KG1 (cell line): ENCODE results near the gene OPRL1.

Experiments
- DNase-seq: peaks from one replicate; lab custom pipeline; 2025; lab: John Stamatoyannopoulos, UW

OPRL1 gene

DNA sequence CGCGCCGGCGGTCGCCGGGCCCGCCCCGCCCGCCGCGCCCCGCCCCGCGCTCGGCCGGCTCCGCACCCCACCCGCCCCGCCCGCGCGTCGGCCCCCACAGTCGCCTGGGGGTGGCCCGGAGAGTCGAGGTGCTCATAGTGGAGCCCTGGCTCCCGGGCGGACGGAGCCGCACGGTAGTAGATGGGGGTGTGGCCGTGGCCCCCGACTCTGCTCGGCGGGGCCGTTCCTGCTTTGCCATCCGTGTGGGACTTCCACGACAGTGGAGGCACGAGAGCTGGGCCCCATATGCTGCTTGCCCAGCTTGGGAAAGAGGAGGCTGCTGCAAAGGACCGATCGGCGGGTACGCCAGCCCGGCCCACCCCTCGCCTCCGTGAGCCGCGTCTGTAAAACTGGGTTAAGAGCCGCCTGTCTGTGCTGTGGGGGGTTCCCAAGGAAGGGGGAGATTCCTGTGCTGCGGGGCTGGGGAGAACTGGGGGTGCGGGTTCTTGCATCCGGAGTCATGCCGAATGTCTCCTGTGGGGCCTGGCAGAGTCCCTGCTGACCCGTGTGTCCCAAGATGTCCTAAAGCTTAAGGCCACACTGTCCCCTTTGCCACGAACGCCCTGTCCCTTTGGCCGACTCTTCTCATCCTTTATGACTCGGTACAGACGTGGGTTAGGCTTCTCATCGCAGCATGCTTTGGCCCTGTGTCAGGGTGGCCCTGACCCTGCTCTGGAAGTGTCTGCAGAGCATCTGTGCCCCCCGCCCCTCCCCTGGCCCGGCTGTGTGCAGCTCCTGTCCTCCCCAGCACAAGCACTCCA lies at the start of gene OPRL1:
OPRL1 (plus strand) TSS at position 70 of the 800 bp plus-strand sequence. CDS start 12,639 bp downstream, outside the sequence.
- DNase-seq: no peak

- DNase-seq: no peak
Measured at GRCh38 chr20:64030371-64031134, 49.3 kb upstream of the OPRL1 start.

- DNase-seq: no peak
Measured at GRCh38 chr20:64031822-64032314, 48.0 kb upstream of the OPRL1 start.

- no peak for DNase-seq
Measured at GRCh38 chr20:64032706-64033624, 46.9 kb upstream of the OPRL1 start.

GRCh38 chr20:64033981-64034493 lies 45.8 kb upstream of the OPRL1 start:
- DNase-seq: no peak

- DNase-seq: no peak
Measured at GRCh38 chr20:64035066-64035932, 44.6 kb upstream of the OPRL1 start.

GRCh38 chr20:64035933-64036345 lies 43.9 kb upstream of the OPRL1 start, which contains the start of gene C20orf204:
TSS of gene C20orf204 (plus strand) at chr20:64036182. CDS start at chr20:64036324, 142 bp downstream.
- DNase-seq: no peak

- no peak for DNase-seq
Measured at GRCh38 chr20:64036346-64037198, 43.3 kb upstream of the OPRL1 start.

- no peak for DNase-seq
Measured at GRCh38 chr20:64037199-64037497, 42.7 kb upstream of the OPRL1 start.

GRCh38 chr20:64037498-64038213 lies 42.2 kb upstream of the OPRL1 start:
- no peak for DNase-seq

- DNase-seq: no peak
Measured at GRCh38 chr20:64038224-64038564, 41.7 kb upstream of the OPRL1 start.

DNA sequence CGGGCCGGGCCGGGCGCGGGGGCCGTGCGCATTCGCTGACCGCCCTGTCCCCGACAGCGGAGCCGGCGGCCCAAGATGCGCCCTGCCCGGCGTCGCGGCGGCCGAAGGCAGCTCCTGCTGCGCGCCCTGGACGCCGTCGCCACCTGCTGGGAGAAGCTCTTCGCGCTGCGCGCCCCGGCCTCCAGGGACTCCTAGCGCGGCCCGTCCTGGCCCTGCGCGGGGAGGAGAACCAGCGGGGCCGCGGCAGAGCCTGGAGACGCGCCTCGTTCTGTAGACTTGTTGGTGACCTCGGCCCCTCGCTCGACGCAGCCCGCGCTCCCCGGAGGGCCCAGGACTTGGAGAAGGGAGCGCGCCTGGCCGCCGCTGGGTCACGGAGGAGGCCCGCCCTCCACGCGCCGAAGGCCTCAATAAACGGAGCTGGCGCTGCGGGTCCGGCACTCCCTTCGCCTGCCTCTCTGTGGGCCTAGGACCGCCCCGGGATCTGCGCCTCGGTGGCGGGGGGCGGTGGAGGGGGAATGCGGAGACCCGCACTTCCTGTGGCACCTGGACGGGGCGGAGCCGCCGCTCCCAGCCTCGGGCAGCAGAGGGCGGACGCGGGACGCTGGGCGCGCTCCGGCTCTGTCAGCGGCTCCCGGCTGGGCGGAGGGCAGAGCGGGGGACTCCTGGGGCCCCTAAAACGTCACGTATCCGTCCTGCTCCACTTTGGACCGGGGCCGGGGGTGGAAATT lies 41.2 kb upstream of the OPRL1 start:
- peak; percentile 46 for DNase-seq

DNA sequence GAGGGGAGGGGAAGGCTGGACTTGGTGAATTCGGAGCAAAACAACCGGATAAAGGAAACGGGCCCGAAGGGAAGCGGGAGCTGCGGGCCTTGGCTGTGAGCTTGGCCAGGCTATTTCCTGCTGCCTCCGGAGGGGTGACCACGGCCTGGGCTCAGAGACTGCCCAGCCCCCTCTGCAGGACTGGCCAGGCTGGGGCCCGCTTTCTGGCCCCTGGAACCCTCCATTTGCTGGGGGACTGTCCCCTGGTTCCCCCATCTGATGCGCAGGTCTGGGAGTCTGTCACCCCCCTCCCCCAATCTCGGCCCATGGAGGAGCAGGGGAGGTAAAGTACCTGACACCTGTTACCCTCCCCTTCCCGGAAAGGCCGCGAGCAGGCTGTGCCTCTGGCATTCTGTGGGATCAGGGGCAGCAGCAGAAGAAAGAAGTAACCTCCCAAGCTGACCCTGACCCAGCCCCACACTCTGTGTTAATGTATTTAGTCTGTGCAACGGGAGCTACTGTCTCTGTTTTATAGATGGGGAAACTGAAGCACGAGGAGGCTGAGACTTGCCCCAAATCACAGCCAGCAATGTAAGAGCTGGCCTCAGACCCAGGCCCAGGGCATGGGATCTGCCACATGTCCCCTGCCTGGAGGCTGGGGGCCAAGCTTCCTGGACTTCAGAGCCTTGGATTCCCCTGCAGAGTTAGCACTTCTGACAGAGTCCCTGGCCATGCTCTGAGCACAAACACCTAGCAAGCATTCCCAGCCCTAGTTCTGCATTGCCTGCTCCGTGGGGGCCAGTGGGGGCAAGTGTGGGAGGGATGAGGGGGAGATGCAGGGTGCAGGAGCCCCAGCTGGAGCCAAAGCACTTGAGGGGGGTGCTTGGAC lies 40.4 kb upstream of the OPRL1 start:
- no peak for DNase-seq

DNA sequence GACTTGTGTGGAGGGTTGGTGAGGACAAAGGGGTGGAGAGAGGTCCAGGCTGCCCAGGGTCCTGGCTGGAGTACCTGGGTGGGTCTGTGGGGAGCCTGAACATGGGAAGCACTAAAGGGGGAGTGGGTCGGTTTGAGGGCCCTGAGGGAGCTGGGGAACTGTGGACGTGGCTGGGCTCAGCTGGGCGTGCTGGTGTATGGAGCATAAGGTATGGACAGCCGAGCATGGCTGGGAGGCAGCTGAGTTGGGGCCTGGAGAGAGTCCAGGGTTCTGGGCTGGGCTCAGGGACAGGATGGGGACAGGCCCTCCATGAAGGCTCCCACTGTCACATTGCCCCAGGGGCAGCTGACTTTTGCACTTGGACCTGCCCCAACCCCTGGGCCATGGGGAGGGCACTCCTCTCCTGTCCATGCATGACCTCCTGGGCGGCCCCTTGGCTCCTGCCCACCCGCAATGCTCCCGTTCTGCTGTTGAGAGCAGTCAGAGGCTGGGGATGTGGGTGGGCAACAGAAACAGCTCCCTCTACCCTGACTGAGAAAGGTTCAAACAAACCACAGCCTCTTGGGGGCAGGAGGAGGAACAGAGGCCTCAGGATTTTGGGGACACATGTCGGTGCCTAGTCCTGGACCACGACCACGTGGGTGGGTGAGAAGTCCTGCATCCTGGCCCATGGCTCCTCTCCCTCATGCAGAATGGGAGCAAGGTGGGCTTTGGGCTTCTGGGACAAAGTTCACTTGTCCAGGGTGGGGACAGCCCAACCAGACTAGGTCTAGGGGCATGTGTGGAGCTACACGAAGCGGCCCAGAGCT lies 39.4 kb upstream of the OPRL1 start:
- DNase-seq: no peak

DNA sequence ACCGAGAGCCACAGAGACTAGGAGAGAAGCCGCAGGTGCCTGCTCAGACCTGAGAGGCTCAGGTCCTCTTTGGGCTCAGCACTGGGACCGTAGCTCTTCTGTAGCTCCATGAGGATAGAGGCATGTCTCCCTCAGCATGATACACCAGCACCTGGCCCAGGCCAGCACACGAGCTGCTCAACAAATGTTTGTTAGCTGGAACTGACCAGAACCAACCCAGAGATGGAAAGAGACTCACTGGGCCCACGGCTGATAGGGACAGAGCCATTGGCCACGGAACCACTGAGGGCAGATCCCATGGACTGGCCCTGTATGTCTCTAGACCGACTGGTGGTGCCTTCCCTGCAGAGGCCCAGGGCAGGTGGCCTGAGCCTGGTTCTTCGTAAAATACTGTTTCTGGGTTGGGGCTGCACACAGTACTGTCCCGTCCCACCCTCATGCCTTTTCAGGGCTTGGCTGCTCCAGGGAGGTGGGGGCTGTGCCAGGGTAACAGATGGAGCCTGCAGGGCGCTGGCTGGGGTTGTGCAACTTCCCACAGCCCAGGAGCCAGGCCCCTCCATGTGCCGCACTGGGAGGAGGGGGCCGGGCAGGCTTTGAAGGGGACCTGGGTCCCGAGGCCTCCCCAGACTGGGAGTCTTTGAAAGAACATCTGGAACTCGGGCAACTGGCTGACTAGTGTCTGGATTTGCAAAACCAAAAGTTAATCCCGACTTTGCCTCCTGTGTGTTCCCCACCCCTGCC lies 38.7 kb upstream of the OPRL1 start:
- DNase-seq: no peak

DNA sequence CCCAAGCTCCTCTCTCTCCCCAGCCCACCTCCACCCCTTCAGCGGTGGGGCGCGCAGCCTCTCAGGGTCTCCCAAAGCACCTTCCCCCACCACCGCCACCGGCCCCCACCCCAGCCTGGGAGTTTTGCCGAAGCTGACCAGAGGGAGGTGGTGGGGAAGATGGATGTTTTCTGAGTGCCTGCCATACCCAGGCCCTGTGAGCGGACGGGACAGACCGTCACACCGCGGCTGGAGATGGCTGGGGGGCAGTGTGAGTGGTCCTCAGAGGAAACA lies 38.2 kb upstream of the OPRL1 start:
- DNase-seq: no peak
